Measurements from ENCODE around the gene UBL4B. TPM values are rescaled to one million over a fixed set of nuclear protein-coding genes. Genes with fewer than 3 reads are reported as not detected.

UBL4B gene
- total and polyA plus RNA-seq, 2 experiments from 2014 or later: not detected

DNA sequence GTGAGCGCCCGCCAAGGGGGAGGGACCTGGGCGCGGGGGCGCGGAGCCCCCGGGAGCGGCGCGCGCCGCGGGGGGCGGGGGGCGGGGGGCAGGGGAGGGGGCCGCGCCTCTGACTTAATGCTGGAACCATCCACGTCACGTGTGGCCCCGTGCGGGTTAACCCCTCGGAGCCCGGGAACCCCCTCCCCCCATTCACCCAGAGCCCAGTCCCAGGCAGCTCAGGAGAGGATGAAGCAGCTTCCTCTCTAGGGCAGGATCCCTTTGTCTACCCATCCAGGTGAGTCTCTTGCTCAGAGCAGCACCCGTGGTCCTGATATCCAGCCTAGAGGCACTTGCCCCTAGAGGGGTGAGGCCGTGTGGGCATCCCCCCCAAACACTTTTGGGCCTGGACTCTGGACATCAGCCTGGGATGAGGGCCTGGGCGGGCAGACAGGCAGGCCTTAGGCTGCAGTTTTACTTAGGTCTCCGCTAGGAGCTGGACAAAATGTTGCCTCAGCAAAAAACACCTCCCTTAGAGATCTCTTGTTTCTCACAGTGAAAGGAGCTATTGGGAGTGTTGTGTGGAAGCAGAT, 41.5 kb upstream of the UBL4B start, which contains the start of gene ALX3:
TSS of gene ALX3 (minus strand) at position 2 of the 572 bp plus-strand sequence. CDS start 60 bp downstream, outside the sequence.
- ATAC-seq: peak; percentile 5; the same call in 2 of the 3 replicates
- Histone ChIP-seq H3K36me3 (ENCODE audit: insufficient read depth) (no peaks in the 10 kb centered on the region), H3K4me2 (peak within 1 kb of the TSS; percentile 87)

More for the DNA sequence above, 41.5 kb upstream of the UBL4B start, which contains the start of gene ALX3:
- Histone ChIP-seq H3K4me1 (ENCODE audit: insufficient read depth) (peaks cover 22% of the 10 kb centered on the region), H3K27me3 (ENCODE audit: insufficient read depth) (peaks cover 97% of the 10 kb centered on the region), H3K79me2 (replicated peaks; ENCODE audit: insufficient read depth) (no peaks in the 10 kb centered on the region), H3K4me3 (peak within 1 kb of the TSS; percentile 58), H3K27ac (ENCODE audit: low read depth) (no peak within 1 kb of the TSS), H3K9me2 (ENCODE audit: insufficient read depth) (no peaks in the 10 kb centered on the region), H4K20me1 (replicated peaks; ENCODE audit: insufficient read depth) (no peaks in the 10 kb centered on the region; the same call in 1 of the 2 replicates), H3F3A (replicated peaks; ENCODE audit: low read depth) (0 out of 2 replicates have a peak, but pooled peaks cover 4% of the 10 kb centered on the region), H2AFZ (peak within 1 kb of the TSS; percentile 88)
- Mint-ChIP-seq H3K27ac (no peak within 1 kb of the TSS), H3K36me3 (ENCODE audit: low read depth) (no peaks in the 10 kb centered on the region; the same call in 2 of the 3 replicates), H3K4me1 (peaks cover 12% of the 10 kb centered on the region), H3K9me3 (peaks cover 3% of the 10 kb centered on the region; the same call in 1 of the 3 replicates), H3K4me3 (peak within 1 kb of the TSS; percentile 69), H3K27me3 (ENCODE audit: insufficient read depth, low read depth, poor library complexity) (peaks cover 84% of the 10 kb centered on the region)
- DNase-seq (ENCODE audit: low spot score): peak; percentile 72
- TF ChIP-seq EZH2 (IDR thresholded peaks at IDR 0.05; ENCODE audit: low read depth, unreplicated experiment): peak; percentile 39
- TF ChIP-seq STAT1 (IDR thresholded peaks at IDR 0.05; ENCODE audit: unreplicated experiment): no peak
- TF ChIP-seq ZNF331 (CRISPR knock-in tag; IDR thresholded peaks at IDR 0.05; ENCODE audit: low read depth): no peak
- TF ChIP-seq ZNF114 (CRISPR knock-in tag; IDR thresholded peaks at IDR 0.05): no peak
- no peak for TF ChIP-seq JUNB (IDR thresholded peaks at IDR 0.05; ENCODE audit: unreplicated experiment)
- TF ChIP-seq, protein P1, sequence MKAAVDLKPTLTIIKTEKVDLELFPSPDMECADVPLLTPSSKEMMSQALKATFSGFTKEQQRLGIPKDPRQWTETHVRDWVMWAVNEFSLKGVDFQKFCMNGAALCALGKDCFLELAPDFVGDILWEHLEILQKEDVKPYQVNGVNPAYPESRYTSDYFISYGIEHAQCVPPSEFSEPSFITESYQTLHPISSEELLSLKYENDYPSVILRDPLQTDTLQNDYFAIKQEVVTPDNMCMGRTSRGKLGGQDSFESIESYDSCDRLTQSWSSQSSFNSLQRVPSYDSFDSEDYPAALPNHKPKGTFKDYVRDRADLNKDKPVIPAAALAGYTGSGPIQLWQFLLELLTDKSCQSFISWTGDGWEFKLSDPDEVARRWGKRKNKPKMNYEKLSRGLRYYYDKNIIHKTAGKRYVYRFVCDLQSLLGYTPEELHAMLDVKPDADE (IDR thresholded peaks at IDR 0.05): no peak
- TF ChIP-seq EZH2phosphoT487 (IDR thresholded peaks at IDR 0.05; ENCODE audit: unreplicated experiment): peak; percentile 53
- TF ChIP-seq, protein P2, sequence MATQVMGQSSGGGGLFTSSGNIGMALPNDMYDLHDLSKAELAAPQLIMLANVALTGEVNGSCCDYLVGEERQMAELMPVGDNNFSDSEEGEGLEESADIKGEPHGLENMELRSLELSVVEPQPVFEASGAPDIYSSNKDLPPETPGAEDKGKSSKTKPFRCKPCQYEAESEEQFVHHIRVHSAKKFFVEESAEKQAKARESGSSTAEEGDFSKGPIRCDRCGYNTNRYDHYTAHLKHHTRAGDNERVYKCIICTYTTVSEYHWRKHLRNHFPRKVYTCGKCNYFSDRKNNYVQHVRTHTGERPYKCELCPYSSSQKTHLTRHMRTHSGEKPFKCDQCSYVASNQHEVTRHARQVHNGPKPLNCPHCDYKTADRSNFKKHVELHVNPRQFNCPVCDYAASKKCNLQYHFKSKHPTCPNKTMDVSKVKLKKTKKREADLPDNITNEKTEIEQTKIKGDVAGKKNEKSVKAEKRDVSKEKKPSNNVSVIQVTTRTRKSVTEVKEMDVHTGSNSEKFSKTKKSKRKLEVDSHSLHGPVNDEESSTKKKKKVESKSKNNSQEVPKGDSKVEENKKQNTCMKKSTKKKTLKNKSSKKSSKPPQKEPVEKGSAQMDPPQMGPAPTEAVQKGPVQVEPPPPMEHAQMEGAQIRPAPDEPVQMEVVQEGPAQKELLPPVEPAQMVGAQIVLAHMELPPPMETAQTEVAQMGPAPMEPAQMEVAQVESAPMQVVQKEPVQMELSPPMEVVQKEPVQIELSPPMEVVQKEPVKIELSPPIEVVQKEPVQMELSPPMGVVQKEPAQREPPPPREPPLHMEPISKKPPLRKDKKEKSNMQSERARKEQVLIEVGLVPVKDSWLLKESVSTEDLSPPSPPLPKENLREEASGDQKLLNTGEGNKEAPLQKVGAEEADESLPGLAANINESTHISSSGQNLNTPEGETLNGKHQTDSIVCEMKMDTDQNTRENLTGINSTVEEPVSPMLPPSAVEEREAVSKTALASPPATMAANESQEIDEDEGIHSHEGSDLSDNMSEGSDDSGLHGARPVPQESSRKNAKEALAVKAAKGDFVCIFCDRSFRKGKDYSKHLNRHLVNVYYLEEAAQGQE (IDR thresholded peaks at IDR 0.05; ENCODE audit: unreplicated experiment): no peak
- TF ChIP-seq, protein P3, sequence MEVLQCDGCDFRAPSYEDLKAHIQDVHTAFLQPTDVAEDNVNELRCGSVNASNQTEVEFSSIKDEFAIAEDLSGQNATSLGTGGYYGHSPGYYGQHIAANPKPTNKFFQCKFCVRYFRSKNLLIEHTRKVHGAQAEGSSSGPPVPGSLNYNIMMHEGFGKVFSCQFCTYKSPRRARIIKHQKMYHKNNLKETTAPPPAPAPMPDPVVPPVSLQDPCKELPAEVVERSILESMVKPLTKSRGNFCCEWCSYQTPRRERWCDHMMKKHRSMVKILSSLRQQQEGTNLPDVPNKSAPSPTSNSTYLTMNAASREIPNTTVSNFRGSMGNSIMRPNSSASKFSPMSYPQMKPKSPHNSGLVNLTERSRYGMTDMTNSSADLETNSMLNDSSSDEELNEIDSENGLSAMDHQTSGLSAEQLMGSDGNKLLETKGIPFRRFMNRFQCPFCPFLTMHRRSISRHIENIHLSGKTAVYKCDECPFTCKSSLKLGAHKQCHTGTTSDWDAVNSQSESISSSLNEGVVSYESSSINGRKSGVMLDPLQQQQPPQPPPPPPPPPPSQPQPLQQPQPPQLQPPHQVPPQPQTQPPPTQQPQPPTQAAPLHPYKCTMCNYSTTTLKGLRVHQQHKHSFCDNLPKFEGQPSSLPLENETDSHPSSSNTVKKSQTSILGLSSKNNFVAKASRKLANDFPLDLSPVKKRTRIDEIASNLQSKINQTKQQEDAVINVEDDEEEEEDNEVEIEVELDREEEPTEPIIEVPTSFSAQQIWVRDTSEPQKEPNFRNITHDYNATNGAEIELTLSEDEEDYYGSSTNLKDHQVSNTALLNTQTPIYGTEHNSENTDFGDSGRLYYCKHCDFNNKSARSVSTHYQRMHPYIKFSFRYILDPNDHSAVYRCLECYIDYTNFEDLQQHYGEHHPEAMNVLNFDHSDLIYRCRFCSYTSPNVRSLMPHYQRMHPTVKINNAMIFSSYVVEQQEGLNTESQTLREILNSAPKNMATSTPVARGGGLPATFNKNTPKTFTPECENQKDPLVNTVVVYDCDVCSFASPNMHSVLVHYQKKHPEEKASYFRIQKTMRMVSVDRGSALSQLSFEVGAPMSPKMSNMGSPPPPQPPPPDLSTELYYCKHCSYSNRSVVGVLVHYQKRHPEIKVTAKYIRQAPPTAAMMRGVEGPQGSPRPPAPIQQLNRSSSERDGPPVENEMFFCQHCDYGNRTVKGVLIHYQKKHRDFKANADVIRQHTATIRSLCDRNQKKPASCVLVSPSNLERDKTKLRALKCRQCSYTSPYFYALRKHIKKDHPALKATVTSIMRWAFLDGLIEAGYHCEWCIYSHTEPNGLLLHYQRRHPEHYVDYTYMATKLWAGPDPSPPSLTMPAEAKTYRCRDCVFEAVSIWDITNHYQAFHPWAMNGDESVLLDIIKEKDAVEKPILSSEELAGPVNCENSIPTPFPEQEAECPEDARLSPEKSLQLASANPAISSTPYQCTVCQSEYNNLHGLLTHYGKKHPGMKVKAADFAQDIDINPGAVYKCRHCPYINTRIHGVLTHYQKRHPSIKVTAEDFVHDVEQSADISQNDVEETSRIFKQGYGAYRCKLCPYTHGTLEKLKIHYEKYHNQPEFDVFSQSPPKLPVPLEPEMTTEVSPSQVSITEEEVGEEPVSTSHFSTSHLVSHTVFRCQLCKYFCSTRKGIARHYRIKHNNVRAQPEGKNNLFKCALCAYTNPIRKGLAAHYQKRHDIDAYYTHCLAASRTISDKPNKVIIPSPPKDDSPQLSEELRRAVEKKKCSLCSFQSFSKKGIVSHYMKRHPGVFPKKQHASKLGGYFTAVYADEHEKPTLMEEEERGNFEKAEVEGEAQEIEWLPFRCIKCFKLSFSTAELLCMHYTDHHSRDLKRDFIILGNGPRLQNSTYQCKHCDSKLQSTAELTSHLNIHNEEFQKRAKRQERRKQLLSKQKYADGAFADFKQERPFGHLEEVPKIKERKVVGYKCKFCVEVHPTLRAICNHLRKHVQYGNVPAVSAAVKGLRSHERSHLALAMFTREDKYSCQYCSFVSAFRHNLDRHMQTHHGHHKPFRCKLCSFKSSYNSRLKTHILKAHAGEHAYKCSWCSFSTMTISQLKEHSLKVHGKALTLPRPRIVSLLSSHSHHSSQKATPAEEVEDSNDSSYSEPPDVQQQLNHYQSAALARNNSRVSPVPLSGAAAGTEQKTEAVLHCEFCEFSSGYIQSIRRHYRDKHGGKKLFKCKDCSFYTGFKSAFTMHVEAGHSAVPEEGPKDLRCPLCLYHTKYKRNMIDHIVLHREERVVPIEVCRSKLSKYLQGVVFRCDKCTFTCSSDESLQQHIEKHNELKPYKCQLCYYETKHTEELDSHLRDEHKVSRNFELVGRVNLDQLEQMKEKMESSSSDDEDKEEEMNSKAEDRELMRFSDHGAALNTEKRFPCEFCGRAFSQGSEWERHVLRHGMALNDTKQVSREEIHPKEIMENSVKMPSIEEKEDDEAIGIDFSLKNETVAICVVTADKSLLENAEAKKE (CRISPR knock-in tag; IDR thresholded peaks at IDR 0.05): no peak
- TF ChIP-seq POLR2AphosphoS5 (IDR thresholded peaks at IDR 0.05; ENCODE audit: low read depth): no peak
